Central memory CD4-positive, alpha-beta T cell (primary cell): ENCODE results near the gene SLC4A3.
A peak's percentile ranks its signal among the peaks of the same experiment; 100 is the strongest.

Experiments used
- DNase-seq: peaks from one replicate; pipeline ENCODE4 v3.0.0; 2022

The SLC4A3 gene

GRCh38 chr2:219634171-219634940 lies 6.9 kb downstream of the SLC4A3 start:
- no peak for DNase-seq

GRCh38 chr2:219634951-219635751 lies 7.7 kb downstream of the SLC4A3 start:
- no peak for DNase-seq

- no peak for DNase-seq
Observed at GRCh38 chr2:219636144-219636915, 8.9 kb downstream of the SLC4A3 start.

GRCh38 chr2:219636941-219637841 lies 9.8 kb downstream of the SLC4A3 start:
- no peak for DNase-seq

GRCh38 chr2:219637842-219638185 lies 10.4 kb downstream of the SLC4A3 start:
- DNase-seq = no peak

GRCh38 chr2:219638217-219638947 lies 11.0 kb downstream of the SLC4A3 start:
- DNase-seq = no peak

GRCh38 chr2:219638948-219639755 lies 11.7 kb downstream of the SLC4A3 start:
- no peak for DNase-seq

- DNase-seq = no peak
Observed at GRCh38 chr2:219641390-219642068, 14.1 kb downstream of the SLC4A3 start.

- DNase-seq = no peak
Observed at GRCh38 chr2:219642069-219642454, 14.6 kb downstream of the SLC4A3 start.

- peak; percentile 78 for DNase-seq
Observed at GRCh38 chr2:219642465-219643083, 15.1 kb downstream of the SLC4A3 start.

- DNase-seq = no peak
Observed at GRCh38 chr2:219643084-219643473, 15.6 kb downstream of the SLC4A3 start.

GRCh38 chr2:219643788-219644398 lies 16.5 kb downstream of the SLC4A3 start:
- DNase-seq = no peak

GRCh38 chr2:219644801-219645480 lies 17.5 kb downstream of the SLC4A3 start:
- DNase-seq = no peak

GRCh38 chr2:219645631-219646527 lies 18.4 kb downstream of the SLC4A3 start:
- no peak for DNase-seq

GRCh38 chr2:219648176-219648575 lies 20.7 kb downstream of the SLC4A3 start:
- DNase-seq = no peak

GRCh38 chr2:219648963-219649362 lies 21.5 kb downstream of the SLC4A3 start:
- no peak for DNase-seq

- no peak for DNase-seq
Observed at GRCh38 chr2:219650426-219651248, 23.2 kb downstream of the SLC4A3 start.
